Naive thymus-derived CD4-positive, alpha-beta T cell (primary cell): ENCODE data around the gene CTBP2. TPM values are rescaled to one million over a fixed set of nuclear protein-coding genes. Genes with fewer than 3 reads are reported as not detected.

Experiments
- ATAC-seq: fragments of 150-1000 bp; cut with Tn5 transposase; 2 replicates; pipeline ENCODE4 v1.10.0; 2021; ENCODE audit warnings: mild to moderate bottlenecking, moderate library complexity
- CTCF ChIA-PET: fragments of 350-600 bp; sonication (Branson Sonifier 250); formaldehyde crosslinking; loops from one replicate; lab custom pipeline; 2021; ENCODE audit warnings: antibody characterized with exemption; lab: Charles Lee
- POLR2A ChIA-PET: fragments of 350-600 bp; sonication (Branson Sonifier 250); formaldehyde crosslinking; loops from one replicate; lab custom pipeline; 2021; ENCODE audit warnings: antibody characterized with exemption, inconsistent platforms; lab: Charles Lee
- DNase-seq, 9 donors: peaks; one replicate each; pipeline versions ENCODE4 v3.0.0 to v3.0.0-alpha.2; 2020 to 2022; ENCODE audit warnings: mixed read lengths in 1 of 9
- H3K27ac ChIP-seq: one replicate; pipeline ENCODE4 v1.7.0; 2013; ENCODE audit warnings: mild to moderate bottlenecking, low read depth, low read length, moderate library complexity
- H3K27me3 ChIP-seq, 2 donors: one replicate each; pipeline ENCODE4 v1.7.0; 2013; ENCODE audit warnings: low read length in 2 of 2, mild to moderate bottlenecking in 2 of 2, moderate library complexity in 2 of 2; ENCODE audit not compliant: control insufficient read depth in 2 of 2, insufficient read depth in 2 of 2
- H3K36me3 ChIP-seq, 3 experiments: 1 replicate in 2 of 3; 2 replicates in 1 of 3; pipeline ENCODE4 v1.7.0; 2013; ENCODE audit warnings: low read length in 3 of 3, mild to moderate bottlenecking in 3 of 3, moderate library complexity in 1 of 3; ENCODE audit not compliant: insufficient read depth in 3 of 3, control insufficient read depth in 2 of 3
- H3K4me1 ChIP-seq, 2 donors: one replicate each; pipeline ENCODE4 v1.7.0; 2013; ENCODE audit warnings: low read length in 2 of 2, mild to moderate bottlenecking in 2 of 2, moderate library complexity in 1 of 2; ENCODE audit not compliant: control insufficient read depth in 2 of 2, insufficient read depth in 2 of 2
- H3K4me3 ChIP-seq: 2 replicates; pipeline ENCODE4 v1.7.0; 2013; ENCODE audit warnings: mild to moderate bottlenecking, low read length
- H3K9me3 ChIP-seq, 3 experiments: 1 replicate in 2 of 3; 2 replicates in 1 of 3; pipeline ENCODE4 v1.7.0; 2013; ENCODE audit warnings: low read length in 3 of 3; ENCODE audit not compliant: control insufficient read depth in 2 of 3
- H3K27ac Mint-ChIP-seq, 9 donors: one replicate each; pipeline ENCODE4 v1.8.0; 2020 to 2022; ENCODE audit warnings: mixed read lengths in 9 of 9, mild to moderate bottlenecking in 8 of 9, moderate library complexity in 5 of 9, inconsistent platforms in 2 of 9
- H3K27me3 Mint-ChIP-seq, 5 donors: one replicate each; pipeline ENCODE4 v1.8.0; 2021 to 2022; ENCODE audit warnings: mixed read lengths in 5 of 5, mild to moderate bottlenecking in 1 of 5
- H3K36me3 Mint-ChIP-seq, 5 donors: one replicate each; pipeline ENCODE4 v1.8.0; 2020 to 2022; ENCODE audit warnings: mixed read lengths in 5 of 5, mild to moderate bottlenecking in 3 of 5, inconsistent platforms in 1 of 5
- H3K4me1 Mint-ChIP-seq, 7 donors: one replicate each; pipeline ENCODE4 v1.8.0; 2020 to 2022; ENCODE audit warnings: mixed read lengths in 7 of 7, mild to moderate bottlenecking in 3 of 7, inconsistent platforms in 1 of 7
- H3K4me3 Mint-ChIP-seq, 10 donors: one replicate each; pipeline ENCODE4 v1.8.0; 2020 to 2022; ENCODE audit warnings: mild to moderate bottlenecking in 10 of 10, mixed read lengths in 10 of 10, moderate library complexity in 6 of 10, inconsistent platforms in 2 of 10
- H3K9me3 Mint-ChIP-seq, 11 donors: one replicate each; pipeline ENCODE4 v1.8.0; 2020 to 2022; ENCODE audit warnings: mixed read lengths in 11 of 11, mild to moderate bottlenecking in 4 of 11, inconsistent platforms in 1 of 11, moderate library complexity in 1 of 11
- intact Hi-C, 2 donors: fragments of 100-400 bp; cut with micrococcal nuclease; formaldehyde crosslinking; loops; one replicate each; pipeline ENCODE4 v1.15.1; 2023
- polyA plus RNA-seq, 2 donors: library from polyadenylated mRNA; unstranded; fragments of 300-500 nt; fragmentation: Illumina TruSeq; gene quantifications; one replicate each; pipeline ENCODE4 v1.2.3, GENCODE V29; 2021
- total RNA-seq, 6 experiments: library from RNA in 5 of 6; stranded (reverse) in 5 of 6; gene quantifications; 1 replicate in 5 of 6; 2 replicates in 1 of 6; pipeline ENCODE4 v1.2.3 and lab custom pipeline; 2021 to 2026

CTBP2 gene
- total and polyA plus RNA-seq, 7 experiments from 2014 or later = 0.05 to 39.5 (median 1.7) TPM; not detected in 1

- peak in 1 of 9 donors; percentile 17 for DNase-seq
- Mint-ChIP-seq H3K4me1 (peaks cover 0 to 5% (median 0%) of the 10 kb centered on the region in 7 donors), H3K9me3 (no peaks in the 10 kb centered on the region), H3K36me3 (no peaks in the 10 kb centered on the region), H3K27me3 (peaks cover 0 to 4% (median 0%) of the 10 kb centered on the region in 5 donors), H3K4me3 (no peak overlapping the region), H3K27ac (no peak overlapping the region)
- Histone ChIP-seq H3K4me3 (no peak overlapping the region), H3K4me1 (no peaks in the 10 kb centered on the region), H3K27ac (no peak overlapping the region), H3K27me3 (no peaks in the 10 kb centered on the region), H3K36me3 (no peaks in the 10 kb centered on the region), H3K9me3 (no peaks in the 10 kb centered on the region)
- CTCF ChIA-PET = no interaction called here
- ATAC-seq = no peak
- intact Hi-C loops = no loop called here
- POLR2A ChIA-PET = no interaction called here
These were observed 158.9 kb downstream of the CTBP2 start for GRCh38 chr10:125001313-125002046.

DNA sequence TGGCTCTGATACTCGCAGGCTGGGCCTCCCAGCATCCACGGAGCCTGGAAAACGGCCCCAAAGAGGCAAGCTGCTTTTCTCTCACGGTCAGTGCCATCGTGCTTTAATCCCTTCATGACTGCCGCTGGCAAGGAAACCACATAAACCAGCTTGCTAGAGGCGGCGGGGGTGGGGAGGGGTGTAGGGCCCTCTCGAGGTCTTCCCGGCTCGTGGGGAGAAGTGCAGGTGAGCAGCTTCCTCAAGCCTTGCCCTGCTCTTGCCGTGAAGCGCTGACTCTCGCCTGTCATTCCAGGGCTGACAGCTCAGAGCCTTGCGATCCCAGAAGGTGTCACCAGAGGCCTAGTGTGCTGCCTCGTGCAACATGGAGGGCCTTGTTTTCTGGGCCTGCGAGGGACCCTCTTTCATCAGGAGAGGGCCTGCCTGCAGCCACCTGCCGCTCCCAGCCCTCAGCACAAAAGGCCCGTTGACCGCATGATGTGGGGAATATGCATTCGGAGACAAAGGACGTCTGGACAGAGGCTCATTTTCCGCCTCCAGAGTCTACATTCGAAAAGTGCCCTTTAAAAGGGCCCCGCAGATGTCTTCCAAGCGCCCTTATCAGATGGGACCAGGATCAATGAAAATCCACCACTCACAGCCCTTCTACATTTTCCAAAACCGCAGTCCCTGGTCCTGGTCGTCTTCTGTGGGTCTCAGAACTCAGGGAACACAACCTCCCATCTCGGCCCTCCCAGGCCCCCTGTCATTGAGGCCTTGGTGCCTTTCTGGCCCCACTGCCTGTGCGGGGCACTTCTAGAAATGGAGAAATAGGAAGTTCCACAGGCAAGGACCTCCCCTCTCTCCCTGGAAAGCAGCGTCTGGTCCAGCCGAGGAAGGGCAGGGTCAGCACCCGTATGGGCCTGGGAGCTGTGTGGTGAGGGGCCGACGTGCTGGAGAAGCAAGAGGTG is 159.7 kb downstream of the CTBP2 start:
- Mint-ChIP-seq H3K4me3 (no peak overlapping the region), H3K9me3 (no peaks in the 10 kb centered on the region), H3K36me3 (no peaks in the 10 kb centered on the region), H3K27ac (peak overlapping the region in 1 of 9 donors; percentile 36), H3K27me3 (peaks cover 0 to 4% (median 0%) of the 10 kb centered on the region in 5 donors), H3K4me1 (peaks cover 0 to 5% (median 0%) of the 10 kb centered on the region in 7 donors)
- ATAC-seq = no peak
- DNase-seq = peak in 1 of 9 donors; percentile 16
- no peaks in the 10 kb centered on the region for H3K9me3 ChIP-seq
- ChIA-PET POLR2A (interaction anchor here (0.6 kb wide), 2 partner anchors 12 to 34 kb away, joined by 3 to 4 read pairs; no protein-coding TSS in a partner anchor), CTCF (no interaction called here)
- intact Hi-C loops = no loop called here
- no peaks in the 10 kb centered on the region for H3K27me3 ChIP-seq
- H3K27ac ChIP-seq = no peak overlapping the region
- H3K36me3 ChIP-seq = no peaks in the 10 kb centered on the region
- H3K4me3 ChIP-seq = no peak overlapping the region
- H3K4me1 ChIP-seq = no peaks in the 10 kb centered on the region

DNA sequence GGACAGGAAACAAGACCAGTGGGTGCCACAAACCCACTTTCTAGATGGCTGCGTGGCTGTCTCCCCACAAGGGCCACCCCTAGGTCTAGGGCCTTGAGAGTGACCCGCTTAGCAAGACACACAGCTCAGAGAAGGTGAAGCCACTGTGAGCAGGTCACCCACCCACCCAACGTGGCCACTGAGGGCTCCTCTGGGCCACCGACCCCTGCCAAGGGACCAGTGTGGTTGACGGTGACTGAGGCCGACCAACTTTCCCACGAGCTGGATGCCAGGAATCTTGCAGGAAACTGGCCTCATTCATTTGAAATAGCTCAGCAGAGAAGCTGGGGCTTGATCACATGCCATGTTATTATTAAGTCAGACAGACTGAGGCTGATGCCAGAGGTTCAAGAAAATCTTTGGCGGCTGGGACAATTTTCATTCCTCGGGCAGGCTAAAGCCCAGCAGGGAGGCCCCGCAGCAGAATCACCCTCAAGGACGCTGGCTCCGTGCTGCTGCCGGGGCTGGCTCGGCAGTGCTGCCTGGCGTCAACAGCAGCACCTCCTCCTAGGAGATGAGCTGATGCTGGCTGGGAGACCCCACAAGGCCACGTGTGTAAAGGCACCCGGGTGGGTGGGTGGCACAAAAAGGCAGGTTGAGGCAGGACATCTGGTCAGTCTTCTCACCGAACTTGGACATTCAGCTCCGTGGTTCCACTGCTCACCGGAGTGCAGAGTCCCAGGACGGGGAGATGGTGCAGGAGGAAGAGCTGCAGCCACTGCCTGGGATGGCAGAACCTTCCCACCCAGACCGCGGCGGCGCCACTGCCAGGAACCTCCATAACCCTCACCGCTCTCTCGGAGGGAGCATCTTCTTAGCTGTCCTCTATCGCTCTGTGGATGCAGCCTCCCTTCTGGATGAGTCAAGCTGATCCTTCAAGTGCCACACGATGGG is 160.7 kb downstream of the CTBP2 start:
- H3K4me1 ChIP-seq = no peaks in the 10 kb centered on the region
- ChIA-PET CTCF (no interaction called here), POLR2A (interaction anchor here (0.6 kb wide), 2 partner anchors 11 to 35 kb away, joined by 3 to 4 read pairs; no protein-coding TSS in a partner anchor)
- H3K27me3 Mint-ChIP-seq = peaks cover 0 to 4% (median 0%) of the 10 kb centered on the region in 5 donors
- no peaks in the 10 kb centered on the region for H3K27me3 ChIP-seq
- H3K4me1 Mint-ChIP-seq = peaks cover 0 to 5% (median 0%) of the 10 kb centered on the region in 7 donors
- H3K4me3 Mint-ChIP-seq = no peak overlapping the region
- no peak overlapping the region for H3K4me3 ChIP-seq
- no peak overlapping the region for H3K27ac ChIP-seq
- DNase-seq = peak in 1 of 9 donors; percentile 17
- H3K36me3 Mint-ChIP-seq = no peaks in the 10 kb centered on the region
- no peaks in the 10 kb centered on the region for H3K9me3 Mint-ChIP-seq
- intact Hi-C loops = no loop called here
- H3K27ac Mint-ChIP-seq = no peak overlapping the region
- ATAC-seq = no peak
- no peaks in the 10 kb centered on the region for H3K9me3 ChIP-seq
- H3K36me3 ChIP-seq = no peaks in the 10 kb centered on the region

DNA sequence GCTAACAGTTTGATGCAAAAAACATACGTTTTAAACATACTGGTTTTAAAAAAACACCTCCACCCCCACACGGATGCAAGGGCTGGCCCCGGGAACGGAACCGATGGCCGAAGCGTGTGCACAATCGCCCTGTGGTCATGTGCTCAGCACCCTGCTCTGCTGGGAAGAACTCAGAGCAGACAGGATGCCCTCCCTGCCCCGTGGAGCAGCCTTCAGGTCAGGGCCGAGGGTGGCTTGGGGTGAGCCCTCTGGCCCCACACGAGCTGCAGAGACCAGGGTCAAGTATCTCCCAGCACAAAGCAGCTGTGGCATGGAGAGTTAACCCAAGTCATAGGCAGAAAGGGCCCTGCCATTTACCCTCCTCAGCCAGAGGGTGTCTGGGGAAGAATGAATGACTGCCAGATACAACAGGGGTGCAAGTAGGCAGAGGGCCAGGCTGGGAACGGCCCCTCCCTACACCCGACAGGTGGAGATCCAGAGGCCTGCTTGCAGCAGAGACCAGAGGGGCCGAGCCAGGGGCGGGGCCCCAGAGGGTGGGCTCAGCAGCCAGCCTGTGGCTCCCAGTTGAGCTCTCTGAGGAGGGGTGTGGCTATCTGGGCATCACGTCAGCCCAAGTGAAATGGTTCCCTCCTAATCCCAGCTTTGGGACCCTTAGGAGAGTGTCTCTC is 161.6 kb downstream of the CTBP2 start:
- Mint-ChIP-seq H3K4me3 (no peak overlapping the region), H3K36me3 (no peaks in the 10 kb centered on the region), H3K4me1 (peaks cover 0 to 5% (median 0%) of the 10 kb centered on the region in 7 donors), H3K9me3 (peaks cover 0 to 1% (median 0%) of the 10 kb centered on the region in 11 donors), H3K27me3 (no peaks in the 10 kb centered on the region), H3K27ac (no peak overlapping the region)
- H3K9me3 ChIP-seq = no peaks in the 10 kb centered on the region
- H3K27ac ChIP-seq = no peak overlapping the region
- ATAC-seq = no peak
- H3K4me1 ChIP-seq = no peaks in the 10 kb centered on the region
- no peaks in the 10 kb centered on the region for H3K36me3 ChIP-seq
- H3K27me3 ChIP-seq = no peaks in the 10 kb centered on the region
- intact Hi-C loops = no loop called here
- ChIA-PET CTCF (no interaction called here), POLR2A (interaction anchor here (0.6 kb wide), 1 partner anchor 565 kb away, joined by 3 read pairs; no protein-coding TSS in a partner anchor)
- H3K4me3 ChIP-seq = no peak overlapping the region
- peak in 1 of 9 donors; percentile 13 for DNase-seq

GRCh38 chr10:124997771-124998623 is 162.4 kb downstream of the CTBP2 start:
- ChIA-PET POLR2A (no interaction called here), CTCF (no interaction called here)
- H3K4me1 Mint-ChIP-seq = peaks cover 0 to 5% (median 0%) of the 10 kb centered on the region in 7 donors
- H3K36me3 Mint-ChIP-seq = no peaks in the 10 kb centered on the region
- H3K4me3 Mint-ChIP-seq = no peak overlapping the region
- DNase-seq = peak in 1 of 9 donors; percentile 11
- intact Hi-C loops = no loop called here
- no peak overlapping the region for H3K27ac Mint-ChIP-seq
- Histone ChIP-seq H3K27me3 (no peaks in the 10 kb centered on the region), H3K27ac (no peak overlapping the region), H3K4me1 (no peaks in the 10 kb centered on the region), H3K4me3 (no peak overlapping the region), H3K9me3 (no peaks in the 10 kb centered on the region), H3K36me3 (no peaks in the 10 kb centered on the region)
- peaks cover 0 to 1% (median 0%) of the 10 kb centered on the region in 11 donors for H3K9me3 Mint-ChIP-seq
- no peak for ATAC-seq
- H3K27me3 Mint-ChIP-seq = no peaks in the 10 kb centered on the region
